ENCODE data around the gene DAB2. TPM values are rescaled to one million over a fixed set of nuclear protein-coding genes. Genes with fewer than 3 reads are reported as not detected.
A peak's percentile ranks its signal among the peaks of the same experiment; 100 is the strongest.

Gene DAB2
- total and polyA plus RNA-seq, 2 donors (not counting 1 experiment from before 2014, with no cell fraction given), result 217 to 538 TPM

- no peaks in the 10 kb centered on the region for H3K79me2 ChIP-seq (ENCODE audit: control insufficient read depth, insufficient read depth, low read length)
- no peaks in the 10 kb centered on the region for H4K20me1 ChIP-seq (ENCODE audit: control insufficient read depth, extremely low read depth, insufficient read depth, low read length)
- DNase-seq (ENCODE audit: low read depth in 2 of 2), result peak in 1 of 2 donors; percentile 66
- no peaks in the 10 kb centered on the region for H3K9me3 ChIP-seq (ENCODE audit: control insufficient read depth, insufficient read depth, low read depth, low read length)
- peaks cover 33% of the 10 kb centered on the region for H3K36me3 ChIP-seq (ENCODE audit: control insufficient read depth, insufficient read depth, low read length)
- no peak overlapping the region for H3K4me3 ChIP-seq (replicated peaks in 1 of 4; ENCODE audit: control extremely low read depth in 1 of 4, insufficient read depth in 1 of 4, low read depth in 3 of 4, low read length in 4 of 4)
- H3K9ac ChIP-seq (ENCODE audit: insufficient read depth, low read length), result no peak overlapping the region
- H3K27me3 ChIP-seq (ENCODE audit: control insufficient read depth, insufficient read depth, low read length), result no peaks in the 10 kb centered on the region
- TF ChIP-seq EZH2 (IDR thresholded peaks at IDR 0.05; ENCODE audit: low read length, missing control alignments) (no peak), CTCF (conservative IDR thresholded peaks at IDR 0.05 in 1 of 2, IDR thresholded peaks at IDR 0.05 in 1 of 2; ENCODE audit: low read depth in 1 of 2, low read length in 2 of 2) (no peak)
- H3K4me2 ChIP-seq (ENCODE audit: extremely low read depth, insufficient read depth, low read length), result no peak overlapping the region
- H3K4me1 ChIP-seq (ENCODE audit: control insufficient read depth, extremely low read depth, insufficient read depth, low read length), result no peaks in the 10 kb centered on the region
- no peak overlapping the region for H2AFZ ChIP-seq (ENCODE audit: low read length)
- H3K27ac ChIP-seq (ENCODE audit: insufficient read depth, low read length), result no peak overlapping the region
These were observed 45.1 kb downstream of the DAB2 start for GRCh38 chr5:39379693-39380092.

GRCh38 chr5:39377613-39378012 is 47.2 kb downstream of the DAB2 start:
- Histone ChIP-seq H2AFZ (ENCODE audit: low read length) (no peak overlapping the region), H3K9me3 (ENCODE audit: control insufficient read depth, insufficient read depth, low read depth, low read length) (no peaks in the 10 kb centered on the region), H3K4me1 (ENCODE audit: control insufficient read depth, extremely low read depth, insufficient read depth, low read length) (no peaks in the 10 kb centered on the region), H3K27me3 (ENCODE audit: control insufficient read depth, insufficient read depth, low read length) (no peaks in the 10 kb centered on the region), H3K4me3 (replicated peaks in 1 of 4; ENCODE audit: control extremely low read depth in 1 of 4, insufficient read depth in 1 of 4, low read depth in 3 of 4, low read length in 4 of 4) (no peak overlapping the region), H3K36me3 (ENCODE audit: control insufficient read depth, insufficient read depth, low read length) (peaks cover 28% of the 10 kb centered on the region), H3K27ac (ENCODE audit: insufficient read depth, low read length) (no peak overlapping the region), H3K4me2 (ENCODE audit: extremely low read depth, insufficient read depth, low read length) (no peak overlapping the region), H3K79me2 (ENCODE audit: control insufficient read depth, insufficient read depth, low read length) (no peaks in the 10 kb centered on the region), H4K20me1 (ENCODE audit: control insufficient read depth, extremely low read depth, insufficient read depth, low read length) (no peaks in the 10 kb centered on the region), H3K9ac (ENCODE audit: insufficient read depth, low read length) (no peak overlapping the region)
- no peak for TF ChIP-seq CTCF (conservative IDR thresholded peaks at IDR 0.05 in 1 of 2, IDR thresholded peaks at IDR 0.05 in 1 of 2; ENCODE audit: low read depth in 1 of 2, low read length in 2 of 2)
- no peak for TF ChIP-seq EZH2 (IDR thresholded peaks at IDR 0.05; ENCODE audit: low read length, missing control alignments)
- DNase-seq (ENCODE audit: low read depth in 2 of 2), result no peak

- H3K4me3 ChIP-seq (replicated peaks in 1 of 4; ENCODE audit: control extremely low read depth in 1 of 4, insufficient read depth in 1 of 4, low read depth in 3 of 4, low read length in 4 of 4), result no peak overlapping the region
- H3K9ac ChIP-seq (ENCODE audit: insufficient read depth, low read length), result no peak overlapping the region
- peak; percentile 38 to 65 for DNase-seq (ENCODE audit: low read depth in 2 of 2)
- H3K79me2 ChIP-seq (ENCODE audit: control insufficient read depth, insufficient read depth, low read length), result no peaks in the 10 kb centered on the region
- H2AFZ ChIP-seq (ENCODE audit: low read length), result no peak overlapping the region
- H3K4me2 ChIP-seq (ENCODE audit: extremely low read depth, insufficient read depth, low read length), result no peak overlapping the region
- TF ChIP-seq EZH2 (IDR thresholded peaks at IDR 0.05; ENCODE audit: low read length, missing control alignments) (no peak), CTCF (conservative IDR thresholded peaks at IDR 0.05 in 1 of 2, IDR thresholded peaks at IDR 0.05 in 1 of 2; ENCODE audit: low read depth in 1 of 2, low read length in 2 of 2) (peak; percentile 62 to 80)
- H3K27me3 ChIP-seq (ENCODE audit: control insufficient read depth, insufficient read depth, low read length), result no peaks in the 10 kb centered on the region
- no peaks in the 10 kb centered on the region for H3K9me3 ChIP-seq (ENCODE audit: control insufficient read depth, insufficient read depth, low read depth, low read length)
- H4K20me1 ChIP-seq (ENCODE audit: control insufficient read depth, extremely low read depth, insufficient read depth, low read length), result no peaks in the 10 kb centered on the region
- no peaks in the 10 kb centered on the region for H3K4me1 ChIP-seq (ENCODE audit: control insufficient read depth, extremely low read depth, insufficient read depth, low read length)
- no peak overlapping the region for H3K27ac ChIP-seq (ENCODE audit: insufficient read depth, low read length)
- H3K36me3 ChIP-seq (ENCODE audit: control insufficient read depth, insufficient read depth, low read length), result peaks cover 28% of the 10 kb centered on the region
These were observed 48.5 kb downstream of the DAB2 start for GRCh38 chr5:39376293-39376714.

Data from fibroblast of lung (primary cell).